ENCODE measurements around the gene FSD1.
"Not testable (repeated sequence)": the region's sequence is repeated elsewhere in the genome, so short reads cannot be mapped to it uniquely, and the experiment has no call there.

FSD1 gene

GRCh38 chr19:4323692-4324091 is 19.3 kb downstream of the FSD1 start:
- H3K4me1 ChIP-seq (ENCODE audit: control insufficient read depth, insufficient read depth, low read length): no peaks in the 10 kb centered on the region
- H3K36me3 ChIP-seq (ENCODE audit: control insufficient read depth, insufficient read depth, low read length, severe bottlenecking): no peaks in the 10 kb centered on the region
- no peak for DNase-seq (ENCODE audit: low read depth)
- no peak overlapping the region for H3K9ac ChIP-seq (ENCODE audit: low read length)
- no peaks in the 10 kb centered on the region for H3K9me3 ChIP-seq (ENCODE audit: control insufficient read depth, low read length)
- H3K27me3 ChIP-seq (replicated peaks; ENCODE audit: control insufficient read depth, insufficient read depth, low read length): peaks cover 38% of the 10 kb centered on the region
- no peak overlapping the region for H3K4me3 ChIP-seq (ENCODE audit: low read length)

- Histone ChIP-seq H3K9me3 (ENCODE audit: control insufficient read depth, low read length) (no peaks in the 10 kb centered on the region), H3K4me1 (ENCODE audit: control insufficient read depth, insufficient read depth, low read length) (no peaks in the 10 kb centered on the region), H3K9ac (ENCODE audit: low read length) (no peak overlapping the region), H3K27me3 (replicated peaks; ENCODE audit: control insufficient read depth, insufficient read depth, low read length) (peaks cover 37% of the 10 kb centered on the region), H3K36me3 (ENCODE audit: control insufficient read depth, insufficient read depth, low read length, severe bottlenecking) (no peaks in the 10 kb centered on the region), H3K4me3 (ENCODE audit: low read length) (no peak overlapping the region)
- no peak for DNase-seq (ENCODE audit: low read depth)
These were observed 19.8 kb downstream of the FSD1 start for GRCh38 chr19:4324228-4324627.

- H3K9me3 ChIP-seq (ENCODE audit: control insufficient read depth, low read length): no peaks in the 10 kb centered on the region
These were observed 21.9 kb downstream of the FSD1 start for GRCh38 chr19:4326215-4326836.

GRCh38 chr19:4326837-4327251 is 22.4 kb downstream of the FSD1 start:
- Histone ChIP-seq H3K4me3 (ENCODE audit: low read length) (no peak overlapping the region), H3K9ac (ENCODE audit: low read length) (no peak overlapping the region), H3K4me1 (ENCODE audit: control insufficient read depth, insufficient read depth, low read length) (no peaks in the 10 kb centered on the region), H3K27me3 (replicated peaks; ENCODE audit: control insufficient read depth, insufficient read depth, low read length) (peaks cover 24% of the 10 kb centered on the region), H3K36me3 (ENCODE audit: control insufficient read depth, insufficient read depth, low read length, severe bottlenecking) (no peaks in the 10 kb centered on the region), H3K9me3 (ENCODE audit: control insufficient read depth, low read length) (no peaks in the 10 kb centered on the region)
- no peak for DNase-seq (ENCODE audit: low read depth)

More at GRCh38 chr19:4326215-4326836, 21.9 kb downstream of the FSD1 start:
- DNase-seq (ENCODE audit: low read depth): no peak
- no peaks in the 10 kb centered on the region for H3K4me1 ChIP-seq (ENCODE audit: control insufficient read depth, insufficient read depth, low read length)
- no peak overlapping the region for H3K9ac ChIP-seq (ENCODE audit: low read length)
- no peak overlapping the region for H3K4me3 ChIP-seq (ENCODE audit: low read length)
- no peaks in the 10 kb centered on the region for H3K36me3 ChIP-seq (ENCODE audit: control insufficient read depth, insufficient read depth, low read length, severe bottlenecking)
- peaks cover 24% of the 10 kb centered on the region for H3K27me3 ChIP-seq (replicated peaks; ENCODE audit: control insufficient read depth, insufficient read depth, low read length)

- Histone ChIP-seq H3K4me1 (ENCODE audit: control insufficient read depth, insufficient read depth, low read length) (no peaks in the 10 kb centered on the region), H3K36me3 (ENCODE audit: control insufficient read depth, insufficient read depth, low read length, severe bottlenecking) (no peaks in the 10 kb centered on the region), H3K4me3 (ENCODE audit: low read length) (no peak overlapping the region), H3K9ac (ENCODE audit: low read length) (no peak overlapping the region), H3K9me3 (ENCODE audit: control insufficient read depth, low read length) (no peaks in the 10 kb centered on the region), H3K27me3 (replicated peaks; ENCODE audit: control insufficient read depth, insufficient read depth, low read length) (peaks cover 24% of the 10 kb centered on the region)
- DNase-seq (ENCODE audit: low read depth): peak; percentile 47
These were observed 23.0 kb downstream of the FSD1 start for GRCh38 chr19:4327252-4327876.

GRCh38 chr19:4327877-4328242 is 23.5 kb downstream of the FSD1 start:
- H3K9me3 ChIP-seq (ENCODE audit: control insufficient read depth, low read length): no peaks in the 10 kb centered on the region
- H3K36me3 ChIP-seq (ENCODE audit: control insufficient read depth, insufficient read depth, low read length, severe bottlenecking): no peaks in the 10 kb centered on the region
- no peak overlapping the region for H3K9ac ChIP-seq (ENCODE audit: low read length)
- no peak overlapping the region for H3K4me3 ChIP-seq (ENCODE audit: low read length)
- H3K4me1 ChIP-seq (ENCODE audit: control insufficient read depth, insufficient read depth, low read length): no peaks in the 10 kb centered on the region
- H3K27me3 ChIP-seq (replicated peaks; ENCODE audit: control insufficient read depth, insufficient read depth, low read length): peaks cover 23% of the 10 kb centered on the region
- no peak for DNase-seq (ENCODE audit: low read depth)

GRCh38 chr19:4328243-4328990 is 24.0 kb downstream of the FSD1 start:
- DNase-seq (ENCODE audit: low read depth): peak; percentile 97
- H3K9ac ChIP-seq (ENCODE audit: low read length): no peak overlapping the region
- no peaks in the 10 kb centered on the region for H3K36me3 ChIP-seq (ENCODE audit: control insufficient read depth, insufficient read depth, low read length, severe bottlenecking)
- no peaks in the 10 kb centered on the region for H3K9me3 ChIP-seq (ENCODE audit: control insufficient read depth, low read length)
- peaks cover 20% of the 10 kb centered on the region for H3K27me3 ChIP-seq (replicated peaks; ENCODE audit: control insufficient read depth, insufficient read depth, low read length)
- H3K4me3 ChIP-seq (ENCODE audit: low read length): peak overlapping the region; percentile 66
- H3K4me1 ChIP-seq (ENCODE audit: control insufficient read depth, insufficient read depth, low read length): no peaks in the 10 kb centered on the region

- not testable (repeated sequence) for H3K9ac ChIP-seq (ENCODE audit: low read length); H3K36me3 ChIP-seq (ENCODE audit: control insufficient read depth, insufficient read depth, low read length, severe bottlenecking); H3K4me1 ChIP-seq (ENCODE audit: control insufficient read depth, insufficient read depth, low read length); H3K9me3 ChIP-seq (ENCODE audit: control insufficient read depth, low read length); DNase-seq (ENCODE audit: low read depth)
- peak overlapping the region; percentile 66 for H3K4me3 ChIP-seq (ENCODE audit: low read length)
- peaks cover 20% of the 10 kb centered on the region for H3K27me3 ChIP-seq (replicated peaks; ENCODE audit: control insufficient read depth, insufficient read depth, low read length)
These were observed 24.7 kb downstream of the FSD1 start for GRCh38 chr19:4328991-4329681.

- Histone ChIP-seq H3K9me3 (ENCODE audit: control insufficient read depth, low read length) (no peaks in the 10 kb centered on the region), H3K27me3 (replicated peaks; ENCODE audit: control insufficient read depth, insufficient read depth, low read length) (peaks cover 20% of the 10 kb centered on the region), H3K36me3 (ENCODE audit: control insufficient read depth, insufficient read depth, low read length, severe bottlenecking) (no peaks in the 10 kb centered on the region), H3K4me1 (ENCODE audit: control insufficient read depth, insufficient read depth, low read length) (no peaks in the 10 kb centered on the region), H3K4me3 (ENCODE audit: low read length) (no peak overlapping the region), H3K9ac (ENCODE audit: low read length) (no peak overlapping the region)
- no peak for DNase-seq (ENCODE audit: low read depth)
These were observed 25.5 kb downstream of the FSD1 start for GRCh38 chr19:4329858-4330257.

- Histone ChIP-seq H3K27me3 (replicated peaks; ENCODE audit: control insufficient read depth, insufficient read depth, low read length) (no peaks in the 10 kb centered on the region), H3K9me3 (ENCODE audit: control insufficient read depth, low read length) (no peaks in the 10 kb centered on the region), H3K9ac (ENCODE audit: low read length) (no peak overlapping the region), H3K4me1 (ENCODE audit: control insufficient read depth, insufficient read depth, low read length) (peaks cover 5% of the 10 kb centered on the region), H3K36me3 (ENCODE audit: control insufficient read depth, insufficient read depth, low read length, severe bottlenecking) (no peaks in the 10 kb centered on the region), H3K4me3 (ENCODE audit: low read length) (no peak overlapping the region)
- DNase-seq (ENCODE audit: low read depth): no peak
These were observed 30.7 kb downstream of the FSD1 start for GRCh38 chr19:4334929-4335570.

Measured in adipocyte (in vitro differentiated cells).